ENCODE results near the gene HMG20B.
"Not testable (repeated sequence)": the region's sequence is repeated elsewhere in the genome, so short reads cannot be mapped to it uniquely, and the experiment has no call there.

HMG20B gene

GRCh38 chr19:3580156-3580934, 7.6 kb downstream of the HMG20B start:
- H3K4me3 ChIP-seq (ENCODE audit: low read depth, low read length): no peak overlapping the region
- no peak for TF ChIP-seq CTCF (IDR thresholded peaks at IDR 0.05; ENCODE audit: low read depth, low read length)

- H3K4me3 ChIP-seq (ENCODE audit: low read depth, low read length): not testable (repeated sequence)
These were observed 9.0 kb downstream of the HMG20B start for GRCh38 chr19:3581792-3582191.

- H3K4me3 ChIP-seq (ENCODE audit: low read depth, low read length): not testable (repeated sequence)
These were observed 11.5 kb downstream of the HMG20B start for GRCh38 chr19:3584036-3584802.

GRCh38 chr19:3585301-3586126, 12.8 kb downstream of the HMG20B start, which contains the start of gene GIPC3:
GIPC3 (plus strand) TSS chr19:3585478; CDS start chr19:3585598, 120 bp downstream.
- H3K4me3 ChIP-seq (ENCODE audit: low read depth, low read length): no peak within 1 kb of the TSS
- no peak for TF ChIP-seq CTCF (IDR thresholded peaks at IDR 0.05; ENCODE audit: low read depth, low read length)

- peak; percentile 25; the same call in 1 of the 2 replicates for TF ChIP-seq CTCF (IDR thresholded peaks at IDR 0.05; ENCODE audit: low read depth, low read length)
- no peak overlapping the region for H3K4me3 ChIP-seq (ENCODE audit: low read depth, low read length)
These were observed 13.4 kb downstream of the HMG20B start for GRCh38 chr19:3586127-3586626.

GRCh38 chr19:3586707-3587346, 14.1 kb downstream of the HMG20B start:
- H3K4me3 ChIP-seq (ENCODE audit: low read depth, low read length): no peak overlapping the region
- no peak for TF ChIP-seq CTCF (IDR thresholded peaks at IDR 0.05; ENCODE audit: low read depth, low read length)

- TF ChIP-seq CTCF (IDR thresholded peaks at IDR 0.05; ENCODE audit: low read depth, low read length): no peak
- no peak overlapping the region for H3K4me3 ChIP-seq (ENCODE audit: low read depth, low read length)
These were observed 16.7 kb downstream of the HMG20B start for GRCh38 chr19:3589439-3589838.
